Body of pancreas (tissue), 4 donors: Measurements from ENCODE around the gene SPTBN1. TPM values are rescaled to one million over a fixed set of nuclear protein-coding genes. Genes with fewer than 3 reads are reported as not detected.

Source experiments
- ATAC-seq: fragments of 150-250 bp; one replicate; pipeline ENCODE4 v1.9.1; 2016
- DNase-seq, 4 donors: peaks; one replicate each; pipeline ENCODE4 v3.0.0-alpha.2; 2019
- H3K27ac ChIP-seq, 4 donors: fragments of 200-600 bp; sonication (generic); 1 replicate in 3 of 4; 2 replicates in 1 of 4; pipeline versions ENCODE4 v1.5.1 to v1.6.1; 2016 to 2019; ENCODE audit warnings: mild to moderate bottlenecking in 1 of 4, mixed read lengths in 1 of 4, moderate library complexity in 1 of 4
- H3K27me3 ChIP-seq, 2 donors: fragments of 200-600 bp; sonication (generic); one replicate each; pipeline ENCODE4 v1.6.0; 2016; ENCODE audit warnings: mild to moderate bottlenecking in 1 of 2
- H3K36me3 ChIP-seq, 2 donors: fragments of 200-600 bp; sonication (generic); replicated peaks in 1 of 2; 2 replicates each; pipeline ENCODE4 v1.5.1; 2016; ENCODE audit warnings: low read depth in 2 of 2; ENCODE audit not compliant: insufficient read depth in 1 of 2
- H3K4me1 ChIP-seq: fragments of 200-600 bp; sonication (generic); one replicate; pipeline ENCODE4 v1.6.0; 2016
- H3K4me3 ChIP-seq, 2 donors: fragments of 200-600 bp; sonication (generic); 1 replicate in 1 of 2; 2 replicates in 1 of 2; pipeline ENCODE4 v1.5.1; 2016 to 2019
- H3K9me3 ChIP-seq, 3 donors: fragments of 200-600 bp; sonication (generic); 1 replicate in 2 of 3; 2 replicates in 1 of 3; pipeline ENCODE4 v1.5.1; 2016
- CTCF ChIP-seq, 7 experiments: fragments of 450-650 bp in 4 of 7; fragments of 200-600 bp in 3 of 7; sonication (generic) in 3 of 7; IDR thresholded peaks; one replicate each; pipeline ENCODE4 v1.5.1; 2016 to 2019; ENCODE audit warnings: antibody characterized with exemption in 7 of 7
- POLR2A ChIP-seq, 3 donors: fragments of 450-650 bp; IDR thresholded peaks; one replicate each; pipeline ENCODE4 v1.6.1; 2016; ENCODE audit warnings: antibody characterized with exemption in 3 of 3, mild to moderate bottlenecking in 2 of 3
- WGBS, 2 donors: methylation state at CpG; one replicate each; pipeline ENCODE4 v1.1.5; 2017; 5-methylcytosine and 5-hydroxymethylcytosine counted together
- intact Hi-C: fragments of 100-400 bp; cut with DNase I; formaldehyde crosslinking; loops from one replicate; pipeline ENCODE4 v1.15.1; 2023
- total RNA-seq, 2 donors: library from RNA; depleted of rRNA; stranded (reverse); fragments of >200 nt; gene quantifications; one replicate each; pipeline ENCODE4 v1.1.0, GENCODE V29; 2016

SPTBN1 gene
- total RNA-seq, 2 donors from 2014 or later, result 186 to 195 TPM

- WGBS, 2 donors, result 1% methylated on average over 9 of the region's 9 CpGs
- peaks cover 42% of the 10 kb centered on the region for H3K4me1 ChIP-seq
These were observed 103.5 kb downstream of the SPTBN1 start for GRCh38 chr2:54559593-54560145.

GRCh38 chr2:54560146-54560881 lies 104.2 kb downstream of the SPTBN1 start:
- ATAC-seq (no peak), DNase-seq (peak in 3 of 4 donors; percentile 43 to 47 (median 44))
- intact Hi-C loops, result no loop called here
- peaks cover 49% of the 10 kb centered on the region for H3K4me1 ChIP-seq
- no peaks in the 10 kb centered on the region for H3K36me3 ChIP-seq
- WGBS, 2 donors, result 1% methylated on average over 19 of the region's 19 CpGs
- peak overlapping the region; percentile 80 to 81 for H3K4me3 ChIP-seq
- no peaks in the 10 kb centered on the region for H3K27me3 ChIP-seq
- TF ChIP-seq POLR2A (IDR thresholded peaks at IDR 0.05) (peak in 2 of 3 donors; percentile 41 to 46), CTCF (IDR thresholded peaks at IDR 0.05) (peak in 1 of 7 experiments; percentile 19)
- H3K9me3 ChIP-seq, result no peaks in the 10 kb centered on the region
- peak overlapping the region; percentile 93 to 98 (median 97) for H3K27ac ChIP-seq

More at GRCh38 chr2:54559593-54560145, 103.5 kb downstream of the SPTBN1 start:
- no peak for ATAC-seq
- Histone ChIP-seq H3K36me3 (no peaks in the 10 kb centered on the region), H3K9me3 (no peaks in the 10 kb centered on the region), H3K4me3 (peak overlapping the region; percentile 80 to 81), H3K27me3 (no peaks in the 10 kb centered on the region), H3K27ac (peak overlapping the region; percentile 93 to 98 (median 97))
- intact Hi-C loops, result no loop called here
- TF ChIP-seq POLR2A (IDR thresholded peaks at IDR 0.05) (peak in 2 of 3 donors; percentile 51 to 66), CTCF (IDR thresholded peaks at IDR 0.05) (no peak)
- DNase-seq, result peak in 3 of 4 donors; percentile 37 to 50 (median 50)

GRCh38 chr2:54561010-54561409 lies 104.9 kb downstream of the SPTBN1 start:
- H3K4me1 ChIP-seq, result peaks cover 54% of the 10 kb centered on the region
- TF ChIP-seq CTCF (IDR thresholded peaks at IDR 0.05), result no peak
- TF ChIP-seq POLR2A (IDR thresholded peaks at IDR 0.05), result no peak

GRCh38 chr2:54564439-54564838 lies 108.3 kb downstream of the SPTBN1 start:
- ATAC-seq (no peak), DNase-seq (no peak)
- 72 to 75% methylated on average over 2 of the region's 2 CpGs for WGBS, 2 donors
- TF ChIP-seq CTCF (IDR thresholded peaks at IDR 0.05) (no peak), POLR2A (IDR thresholded peaks at IDR 0.05) (no peak)
- no peaks in the 10 kb centered on the region for H3K27me3 ChIP-seq
- H3K27ac ChIP-seq, result peak overlapping the region in 2 of 4 donors; percentile 13 to 15
- no peaks in the 10 kb centered on the region for H3K36me3 ChIP-seq
- no peaks in the 10 kb centered on the region for H3K9me3 ChIP-seq
- H3K4me3 ChIP-seq, result no peak overlapping the region
- peaks cover 67% of the 10 kb centered on the region for H3K4me1 ChIP-seq
- intact Hi-C loops, result no loop called here

More at GRCh38 chr2:54561010-54561409, 104.9 kb downstream of the SPTBN1 start:
- intact Hi-C loops, result no loop called here
- ATAC-seq, result no peak
- Histone ChIP-seq H3K9me3 (no peaks in the 10 kb centered on the region), H3K4me3 (no peak overlapping the region), H3K27ac (peak overlapping the region in 2 of 4 donors; percentile 97 to 98), H3K36me3 (no peaks in the 10 kb centered on the region), H3K27me3 (no peaks in the 10 kb centered on the region)
- 25 to 40% methylated on average over 3 to 4 of the region's 4 CpGs for WGBS, 2 donors
- no peak for DNase-seq
